Liver (tissue), 9 donors: ENCODE results near the gene MEGF11. TPM values are rescaled to one million over a fixed set of nuclear protein-coding genes. Genes with fewer than 3 reads are reported as not detected.

ENCODE experiments used
- DNase-seq: peaks from one replicate; pipeline ENCODE4 v3.0.0-alpha.2; 2017; ENCODE audit warnings: low spot score
- H3K27ac ChIP-seq, 2 donors: one replicate each; pipeline ENCODE4 v1.7.0; 2013; ENCODE audit warnings: inconsistent platforms in 2 of 2, low read length in 2 of 2, control low read depth in 1 of 2, low read depth in 1 of 2, mild to moderate bottlenecking in 1 of 2
- H3K27me3 ChIP-seq, 4 donors: one replicate each; pipeline versions ENCODE4 v1.6.1 to v1.7.0; 2013; ENCODE audit warnings: low read length in 3 of 4, inconsistent platforms in 1 of 4, mild to moderate bottlenecking in 1 of 4, moderate library complexity in 1 of 4; ENCODE audit not compliant: control insufficient read depth in 4 of 4, insufficient read depth in 4 of 4
- H3K36me3 ChIP-seq, 4 donors: one replicate each; pipeline versions ENCODE4 v1.6.1 to v1.7.0; 2013; ENCODE audit warnings: low read length in 3 of 4, mild to moderate bottlenecking in 3 of 4, low read depth in 1 of 4, moderate library complexity in 1 of 4; ENCODE audit not compliant: control insufficient read depth in 4 of 4, insufficient read depth in 3 of 4
- H3K4me1 ChIP-seq, 4 donors: one replicate each; pipeline versions ENCODE4 v1.6.1 to v1.7.0; 2013; ENCODE audit warnings: low read length in 3 of 4, mild to moderate bottlenecking in 3 of 4, moderate library complexity in 1 of 4; ENCODE audit not compliant: control insufficient read depth in 4 of 4, insufficient read depth in 4 of 4
- H3K4me3 ChIP-seq, 3 donors: one replicate each; pipeline versions ENCODE4 v1.6.1 to v1.7.0; 2013; ENCODE audit warnings: low read length in 3 of 3, control low read depth in 1 of 3, low read depth in 1 of 3, mild to moderate bottlenecking in 1 of 3
- H3K9ac ChIP-seq, 2 donors: one replicate each; pipeline ENCODE4 v1.7.0; 2013; ENCODE audit warnings: low read length in 2 of 2, mild to moderate bottlenecking in 2 of 2, moderate library complexity in 2 of 2, control low read depth in 1 of 2, low read depth in 1 of 2
- H3K9me3 ChIP-seq, 4 donors: one replicate each; pipeline versions ENCODE4 v1.6.1 to v1.7.0; 2013; ENCODE audit warnings: low read length in 3 of 4; ENCODE audit not compliant: control insufficient read depth in 4 of 4
- ATF3 ChIP-seq: IDR thresholded peaks from 2 replicates; pipeline ENCODE4 v1.6.1; 2016; ENCODE audit warnings: antibody characterized with exemption
- CTCF ChIP-seq: fragments of 150-350 bp; IDR thresholded peaks from 2 replicates; pipeline ENCODE4 v1.5.1; 2017; ENCODE audit warnings: improper control_type of control experiment, low read depth, low read length; ENCODE audit not compliant: missing input control
- EGR1 ChIP-seq, 2 donors: IDR thresholded peaks; 2 replicates each; pipeline ENCODE4 v1.6.1; 2016 to 2018; ENCODE audit warnings: antibody characterized with exemption in 2 of 2, low read depth in 2 of 2
- FOXA1 ChIP-seq: IDR thresholded peaks from 2 replicates; pipeline ENCODE4 v1.6.1; 2016; ENCODE audit warnings: antibody characterized with exemption
- FOXA2 ChIP-seq: IDR thresholded peaks from 2 replicates; pipeline ENCODE4 v1.6.1; 2016; ENCODE audit warnings: antibody characterized with exemption
- GABPA ChIP-seq, 2 donors: IDR thresholded peaks in 1 of 2; conservative IDR thresholded peaks in 1 of 2; 2 replicates each; pipeline ENCODE4 v1.6.1; 2016; ENCODE audit warnings: antibody characterized with exemption in 2 of 2, mild to moderate bottlenecking in 1 of 2, moderate library complexity in 1 of 2
- HNF4A ChIP-seq, 2 donors: conservative IDR thresholded peaks; 2 replicates each; pipeline ENCODE4 v1.6.1; 2016; ENCODE audit warnings: antibody characterized with exemption in 2 of 2, mild to moderate bottlenecking in 2 of 2
- HNF4G ChIP-seq: IDR thresholded peaks from 2 replicates; pipeline ENCODE4 v1.6.1; 2016; ENCODE audit warnings: antibody characterized with exemption
- JUND ChIP-seq, 2 donors: IDR thresholded peaks; 2 replicates each; pipeline ENCODE4 v1.6.1; 2016; ENCODE audit warnings: antibody characterized with exemption in 2 of 2
- MAX ChIP-seq: IDR thresholded peaks from 2 replicates; pipeline ENCODE4 v1.6.1; 2016; ENCODE audit warnings: antibody characterized with exemption
- RAD21 ChIP-seq, 2 donors: IDR thresholded peaks; 2 replicates each; pipeline ENCODE4 v1.6.1; 2016; ENCODE audit warnings: antibody characterized with exemption in 2 of 2, mild to moderate bottlenecking in 2 of 2
- REST ChIP-seq: IDR thresholded peaks from 2 replicates; pipeline ENCODE4 v1.6.1; 2016; ENCODE audit warnings: antibody characterized with exemption, mild to moderate bottlenecking
- RXRA ChIP-seq, 2 donors: IDR thresholded peaks; 2 replicates each; pipeline ENCODE4 v1.6.1; 2017 to 2018; ENCODE audit warnings: antibody characterized with exemption in 2 of 2, mild to moderate bottlenecking in 1 of 2
- SP1 ChIP-seq: IDR thresholded peaks from 2 replicates; pipeline ENCODE4 v1.6.1; 2018; ENCODE audit warnings: antibody characterized with exemption, mild to moderate bottlenecking
- YY1 ChIP-seq: IDR thresholded peaks from 2 replicates; pipeline ENCODE4 v1.6.1; 2016; ENCODE audit warnings: antibody characterized with exemption, mild to moderate bottlenecking
- ZBTB33 ChIP-seq: IDR thresholded peaks from 2 replicates; pipeline ENCODE4 v1.6.1; 2016; ENCODE audit warnings: antibody characterized with exemption
- WGBS: extraction: QIAGEN DNeasy Blood & Tissue Kit; methylation state at CpG from one replicate; pipeline ENCODE4 v1.1.7; 2013; 5-methylcytosine and 5-hydroxymethylcytosine counted together
- polyA plus RNA-seq, 2 donors: library from polyadenylated mRNA; stranded (reverse) in 1 of 2; unstranded in 1 of 2; fragments of 200-250 nt in 1 of 2; fragments of >200 nt in 1 of 2; fragmentation: Nextera tagmentation in 1 of 2; extraction: Ambion mirVana in 1 of 2; gene quantifications; one replicate each; pipeline versions ENCODE4 v1.2.1 to v1.2.3, GENCODE V29; 2013 to 2015
- total RNA-seq, 2 donors: library from RNA; depleted of rRNA; stranded (reverse); fragments of >200 nt; gene quantifications; one replicate each; pipeline ENCODE4 v1.2.3, GENCODE V29; 2014
- donor health status: healthy.
- donor health status: healthy.
- donor health status: healthy.
- donor health status: healthy.
- donor health status: healthy.

Gene MEGF11
- total and polyA plus RNA-seq, 4 donors: under 0.01 to 0.51 (median 0.03) TPM; not detected in 1

- H3K4me1 ChIP-seq: no peaks in the 10 kb centered on the region
- 89% methylated on average over 4 of the region's 4 CpGs for WGBS
These were observed 322.3 kb downstream of the MEGF11 start for GRCh38 chr15:65931221-65931620.

GRCh38 chr15:65930134-65930533 lies 323.4 kb downstream of the MEGF11 start:
- no peak for TF ChIP-seq REST
- TF ChIP-seq RAD21 (IDR thresholded peaks at IDR 0.05): no peak
- no peak for TF ChIP-seq ZBTB33
- no peak for TF ChIP-seq YY1
- TF ChIP-seq FOXA1: no peak
- no peak for TF ChIP-seq FOXA2
- no peak for TF ChIP-seq CTCF
- TF ChIP-seq HNF4A (conservative IDR thresholded peaks at IDR 0.05): no peak
- TF ChIP-seq GABPA (IDR thresholded peaks at IDR 0.05 in 1 of 2, conservative IDR thresholded peaks at IDR 0.05 in 1 of 2): no peak
- TF ChIP-seq MAX: no peak
- no peak for TF ChIP-seq RXRA (IDR thresholded peaks at IDR 0.05)
- TF ChIP-seq JUND (IDR thresholded peaks at IDR 0.05): no peak
- TF ChIP-seq SP1: no peak
- no peaks in the 10 kb centered on the region for H3K9me3 ChIP-seq

More at GRCh38 chr15:65931221-65931620, 322.3 kb downstream of the MEGF11 start:
- Histone ChIP-seq H3K9ac (no peak overlapping the region), H3K9me3 (no peaks in the 10 kb centered on the region), H3K27me3 (no peaks in the 10 kb centered on the region), H3K4me3 (no peak overlapping the region), H3K36me3 (no peaks in the 10 kb centered on the region), H3K27ac (no peak overlapping the region)
- TF ChIP-seq REST (no peak), HNF4G (no peak), ATF3 (no peak), FOXA2 (no peak), YY1 (no peak), EGR1 (IDR thresholded peaks at IDR 0.05; ENCODE audit: low read depth in 2 of 2) (no peak)
- no peak for DNase-seq

More at GRCh38 chr15:65930134-65930533, 323.4 kb downstream of the MEGF11 start:
- Histone ChIP-seq H3K27me3 (no peaks in the 10 kb centered on the region), H3K4me3 (no peak overlapping the region), H3K27ac (no peak overlapping the region), H3K4me1 (no peaks in the 10 kb centered on the region), H3K36me3 (no peaks in the 10 kb centered on the region), H3K9ac (no peak overlapping the region)
- no peak for DNase-seq
- WGBS: 87% methylated on average over 6 of the region's 6 CpGs
